Eye (tissue), 1 donor: ENCODE results near the gene GAS7.

Source experiments
- DNase-seq: peaks from one replicate; pipeline ENCODE4 v3.0.0-alpha.2; 2015

GAS7 gene

DNA sequence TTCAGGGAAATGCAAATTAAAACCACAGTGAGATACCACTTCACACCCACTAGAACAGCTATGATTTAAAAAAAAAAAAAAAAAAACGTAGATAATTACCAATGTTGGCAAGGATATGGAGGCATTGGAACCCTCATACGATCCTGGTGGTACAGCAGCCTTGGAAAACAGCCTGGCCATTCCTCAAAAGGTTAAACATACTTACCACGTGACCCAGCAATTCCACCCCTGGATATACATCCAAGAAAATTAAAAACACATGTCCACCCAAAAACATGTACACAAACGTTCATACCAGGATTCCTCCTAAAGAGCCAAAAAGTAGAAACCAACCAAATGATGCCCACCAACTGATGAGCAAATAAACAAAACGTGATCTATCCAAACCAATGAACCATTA, 68.1 kb downstream of the GAS7 start:
- DNase-seq = no peak

DNA sequence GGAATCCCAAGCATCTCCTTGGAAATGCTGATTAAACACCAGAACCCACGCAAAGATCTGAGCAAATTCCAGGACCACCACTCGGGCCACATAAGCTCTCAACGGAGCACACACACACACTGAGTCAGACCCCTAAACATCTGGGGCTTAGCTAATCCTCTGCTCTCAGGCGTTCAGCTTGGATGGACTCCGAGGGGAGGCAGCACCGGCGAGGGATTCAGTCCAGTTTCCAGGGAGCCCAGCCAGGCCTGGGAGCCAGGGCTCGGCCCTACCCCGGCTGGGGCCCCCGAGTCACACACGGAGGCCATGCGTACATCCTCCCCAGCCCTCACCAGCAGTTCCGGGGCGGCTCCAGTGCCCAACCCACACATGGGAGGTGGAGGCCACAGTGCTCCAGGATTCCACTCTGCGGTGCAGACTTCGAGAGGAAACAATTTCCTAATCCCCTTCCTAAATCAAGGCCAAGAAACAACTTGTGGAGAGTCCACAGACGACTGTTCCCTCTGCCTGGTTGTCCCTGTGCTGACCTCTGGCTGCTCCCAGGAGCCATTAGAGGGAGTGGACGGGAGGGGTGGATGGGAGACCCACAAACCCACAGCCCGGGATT, 70.5 kb downstream of the GAS7 start:
- peak; percentile 86 for DNase-seq

DNA sequence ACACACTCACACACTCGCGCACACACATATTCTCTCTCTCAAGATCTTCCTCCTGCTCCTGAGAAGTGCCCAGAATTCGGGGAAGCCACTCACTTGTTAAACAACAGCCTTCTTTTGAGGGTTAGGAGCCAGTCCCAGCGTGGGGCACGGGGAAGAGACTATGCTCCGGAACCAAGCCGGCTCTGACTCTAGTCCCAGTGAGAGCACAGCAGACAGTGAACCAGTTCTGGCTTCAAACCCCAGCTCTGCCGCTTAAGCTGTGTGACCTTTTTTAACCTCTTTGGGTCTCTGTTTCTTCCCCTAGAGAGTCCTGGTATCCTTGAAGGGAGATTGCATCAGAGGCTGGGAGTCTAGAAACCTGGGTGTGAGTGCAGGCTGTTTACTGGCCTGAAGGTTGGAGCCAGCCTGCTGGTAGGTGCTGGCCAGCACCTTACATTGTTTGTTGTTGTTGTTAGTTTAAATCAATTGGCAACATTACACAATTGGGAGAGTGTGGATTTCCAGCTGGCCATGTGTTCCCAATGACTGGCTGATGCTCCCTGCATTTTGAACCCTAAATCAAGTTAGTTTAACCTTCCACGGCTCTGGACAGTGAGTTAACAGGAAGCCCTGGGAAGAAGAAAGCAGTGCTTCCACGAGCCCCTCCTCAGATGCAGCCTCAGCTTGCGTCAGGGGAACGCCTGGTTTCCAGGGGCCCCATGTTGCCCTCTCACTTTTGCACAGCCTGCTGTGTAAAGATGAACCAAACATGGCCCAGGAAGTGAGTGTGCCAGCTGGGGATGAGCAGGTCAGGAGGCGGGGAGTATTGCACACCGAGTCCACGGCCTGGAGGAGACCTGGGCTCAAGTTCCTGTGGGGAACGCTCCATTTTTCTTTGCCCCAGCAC, 71.5 kb downstream of the GAS7 start:
- peak; percentile 67 for DNase-seq

DNA sequence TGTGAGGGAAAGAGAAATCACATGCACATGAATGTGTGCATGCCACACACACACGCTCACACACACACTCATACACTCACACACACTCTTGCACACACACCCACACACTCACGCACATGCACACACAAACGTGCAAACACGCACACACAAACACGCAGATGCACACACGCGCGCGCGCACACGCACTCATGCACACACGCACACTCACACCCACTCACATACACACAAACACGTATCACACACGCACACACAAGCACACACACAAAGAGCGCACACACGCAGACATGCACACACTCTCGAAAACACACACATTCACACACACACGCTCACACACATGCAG, 72.2 kb downstream of the GAS7 start:
- no peak for DNase-seq

DNA sequence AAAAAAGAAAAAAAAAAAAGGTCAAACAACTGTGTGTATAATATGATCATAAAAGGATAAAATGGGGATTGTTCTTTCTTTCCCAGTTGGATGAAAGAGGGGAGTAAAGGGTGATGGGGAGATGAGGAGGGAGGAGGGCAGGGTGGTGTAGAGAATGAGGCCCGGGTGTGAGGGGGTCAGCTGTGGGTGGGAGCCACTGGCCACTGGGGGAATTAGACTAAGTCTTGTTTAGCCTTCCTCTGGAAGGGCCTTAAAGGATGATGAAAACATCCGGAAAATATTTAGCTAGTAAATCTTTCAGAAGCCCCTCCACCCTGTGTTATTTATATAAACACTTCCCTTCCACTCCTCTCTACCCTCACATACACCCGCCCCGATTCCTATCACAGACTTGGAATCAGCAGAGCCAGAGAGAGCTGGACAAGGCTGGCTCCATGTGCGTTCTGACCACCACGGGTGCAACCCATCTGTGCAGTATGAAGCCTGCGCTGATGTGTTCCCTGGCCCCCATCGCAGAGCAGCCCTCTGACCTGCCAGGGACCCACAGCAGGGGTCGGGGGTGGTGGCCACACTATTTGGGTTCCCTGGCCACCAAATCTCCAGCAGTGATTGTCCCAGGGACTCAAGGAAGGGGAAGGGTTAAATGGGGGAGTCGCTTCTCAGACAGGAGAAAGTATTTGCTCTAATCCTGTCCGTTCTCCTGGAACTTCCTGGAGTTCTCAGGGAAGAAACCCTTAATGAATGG, 72.7 kb downstream of the GAS7 start:
- peak; percentile 50 for DNase-seq

DNA sequence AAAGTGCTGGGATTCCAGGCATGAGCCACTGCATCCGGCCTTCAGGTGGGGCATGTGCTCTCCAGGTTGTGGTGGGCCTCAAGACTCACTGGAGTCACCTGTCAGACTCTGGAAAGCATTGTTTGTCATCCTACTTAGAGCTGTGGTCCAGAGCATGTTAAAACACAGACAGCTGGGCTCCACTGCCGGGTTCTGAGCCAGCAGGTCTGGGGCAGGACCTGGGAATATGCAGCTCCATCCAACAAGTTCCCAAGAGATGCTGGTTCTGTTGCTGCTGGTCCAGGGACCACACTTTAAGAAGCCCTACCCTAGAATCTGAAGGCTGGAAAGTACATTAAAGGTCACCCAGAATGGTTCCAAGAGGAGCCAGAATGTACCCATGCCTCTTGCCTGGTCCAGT, 75.3 kb downstream of the GAS7 start:
- no peak for DNase-seq

DNA sequence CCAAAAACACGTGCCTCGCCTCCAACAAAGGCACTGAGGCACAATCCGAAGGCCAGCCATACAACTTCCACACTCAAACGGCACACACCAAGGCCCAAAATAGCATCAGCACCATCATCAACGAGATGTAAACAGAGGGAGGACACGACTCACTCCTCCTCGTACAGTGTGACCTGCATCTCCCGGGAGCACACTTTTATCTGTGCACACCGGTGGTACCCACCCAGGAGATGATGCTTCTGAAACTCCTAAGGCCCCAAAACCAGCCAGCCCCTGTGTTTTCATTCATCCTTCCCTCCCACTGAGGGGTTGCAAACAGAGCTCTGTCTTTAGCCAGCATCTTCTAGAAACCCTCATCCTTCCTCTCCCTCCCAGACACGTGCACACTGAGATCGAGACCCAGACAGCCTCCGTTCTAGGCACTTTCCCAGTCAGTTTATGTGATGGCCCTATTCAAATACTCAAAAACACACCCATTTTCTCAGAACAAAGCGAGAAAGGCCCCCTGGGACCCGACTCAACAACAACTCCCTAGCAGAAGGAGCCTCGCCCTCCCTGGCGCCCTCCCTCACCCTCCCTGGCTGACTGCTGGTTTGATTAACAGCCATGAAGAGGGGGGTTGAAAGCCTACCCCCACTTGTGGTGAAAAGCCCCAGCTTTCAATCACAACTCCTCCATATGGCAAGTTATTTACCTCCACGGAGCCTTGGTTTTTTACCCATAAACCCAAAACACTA, 76.3 kb downstream of the GAS7 start:
- DNase-seq = no peak

DNA sequence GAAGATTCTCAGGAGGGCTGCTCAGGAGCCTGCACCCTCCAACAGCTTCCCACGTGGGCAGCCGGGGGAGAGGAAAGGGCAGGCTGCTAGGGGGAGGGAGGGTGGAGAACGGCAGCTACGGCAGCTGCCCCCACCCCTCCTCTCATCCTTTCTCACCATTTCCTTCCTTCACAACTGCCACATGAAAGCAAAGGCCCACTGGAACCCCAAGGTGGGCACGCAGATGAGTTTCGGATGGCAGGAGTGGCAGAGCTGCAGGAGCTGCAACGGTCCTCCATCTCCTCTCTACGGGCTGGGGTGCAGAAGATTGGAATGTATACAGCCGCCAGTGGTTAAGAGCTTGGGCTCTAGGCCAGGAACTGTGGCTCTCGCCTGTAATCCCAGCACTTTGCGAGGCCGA, 77.7 kb downstream of the GAS7 start:
- DNase-seq = no peak

DNA sequence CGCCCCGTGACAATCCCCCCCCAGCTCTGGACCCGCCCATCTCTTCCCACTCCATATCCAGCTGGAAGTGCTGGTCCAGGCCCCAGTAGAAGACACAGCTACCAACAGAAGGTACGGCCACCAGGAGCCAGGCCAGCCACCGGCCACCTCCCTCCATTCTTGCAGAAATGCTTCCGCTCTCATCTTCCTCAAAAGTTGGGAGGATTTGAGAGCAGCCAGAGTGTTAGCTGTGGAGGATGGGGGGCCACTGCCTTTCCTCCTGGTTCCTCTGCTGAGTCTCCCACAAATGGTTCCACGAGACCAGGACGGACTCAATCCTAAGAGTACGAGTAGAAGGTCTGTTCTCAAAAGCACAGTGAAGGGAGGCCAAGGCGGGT, 78.3 kb downstream of the GAS7 start:
- no peak for DNase-seq

DNA sequence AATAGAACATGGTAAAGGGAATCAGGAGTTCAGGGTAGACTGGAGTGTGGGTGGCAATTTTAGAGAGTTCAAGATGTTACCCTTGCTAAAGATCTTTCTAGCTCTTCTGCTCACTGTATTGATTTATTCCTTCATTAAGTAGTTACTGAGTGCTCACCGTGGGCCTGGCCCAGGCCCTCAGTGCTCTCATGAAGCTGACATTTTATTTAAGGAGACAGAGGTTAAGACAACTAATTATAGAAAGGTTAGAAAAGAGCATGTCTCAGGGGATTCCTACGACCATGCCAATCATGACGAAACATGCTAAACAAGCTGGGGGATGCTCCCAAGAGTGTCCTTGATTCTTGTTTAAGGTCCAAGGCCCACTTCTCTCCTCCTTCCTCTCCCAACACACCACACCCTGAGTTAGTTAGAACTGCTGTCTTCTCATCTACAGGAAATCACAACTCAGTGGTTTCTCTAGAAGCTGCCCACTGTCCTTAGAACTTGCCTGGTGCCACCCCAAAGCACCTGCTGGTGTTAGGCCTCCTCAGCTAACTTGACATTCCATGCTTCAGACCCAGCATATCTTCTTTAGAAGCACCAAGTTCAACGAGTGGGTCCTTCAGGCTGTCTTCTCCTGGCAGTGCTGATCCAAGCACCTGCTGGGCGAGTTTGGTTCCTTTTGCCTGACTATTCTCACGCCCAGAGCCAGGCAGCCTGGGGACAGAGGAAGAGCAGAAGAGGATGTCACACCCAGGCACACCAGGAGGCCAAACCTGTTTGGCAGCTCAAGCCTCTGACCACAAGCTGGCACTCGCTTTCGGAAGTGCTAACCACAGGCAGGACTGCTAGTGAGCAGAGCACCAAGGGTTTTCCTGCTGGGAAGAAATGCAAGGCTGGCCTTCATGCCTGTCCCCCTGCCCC, 79.0 kb downstream of the GAS7 start:
- DNase-seq = no peak

DNA sequence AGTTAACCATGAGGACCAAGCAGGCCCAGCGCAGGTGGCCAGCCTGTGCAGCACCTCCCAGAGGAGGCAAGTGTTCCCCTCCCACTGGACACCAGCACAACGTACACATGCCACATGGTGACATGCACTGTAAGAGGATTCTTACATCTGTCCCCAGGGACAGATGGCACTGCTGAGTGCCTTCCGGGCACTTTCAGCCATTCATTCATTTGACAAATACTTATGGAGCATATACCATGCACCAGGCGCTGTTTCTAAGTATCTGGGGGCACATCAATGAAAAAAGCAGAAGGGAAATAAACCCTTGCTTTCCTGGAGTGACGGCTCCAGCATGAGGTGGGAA, 79.6 kb downstream of the GAS7 start:
- DNase-seq = peak; percentile 66

DNA sequence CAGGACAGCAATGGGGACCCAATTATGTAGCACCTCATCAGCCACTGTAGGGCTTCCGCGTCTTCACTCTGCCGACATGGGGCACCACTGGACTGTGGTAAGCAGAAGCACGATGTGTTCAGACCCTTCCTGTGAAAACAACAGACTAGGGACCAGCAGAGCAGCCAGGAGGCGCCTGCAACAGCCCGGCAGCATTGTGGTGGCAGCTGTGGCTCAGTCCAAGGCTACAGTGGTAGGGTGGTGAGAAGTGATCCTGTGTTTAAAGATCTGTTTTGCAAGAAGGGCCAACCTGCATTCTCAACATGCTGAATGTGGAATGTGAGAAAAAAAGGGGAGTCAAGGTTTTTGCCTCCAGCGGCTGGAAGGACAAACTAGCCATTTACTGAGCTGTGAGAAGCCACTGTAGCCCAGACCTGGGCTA, 80.8 kb downstream of the GAS7 start:
- no peak for DNase-seq

DNA sequence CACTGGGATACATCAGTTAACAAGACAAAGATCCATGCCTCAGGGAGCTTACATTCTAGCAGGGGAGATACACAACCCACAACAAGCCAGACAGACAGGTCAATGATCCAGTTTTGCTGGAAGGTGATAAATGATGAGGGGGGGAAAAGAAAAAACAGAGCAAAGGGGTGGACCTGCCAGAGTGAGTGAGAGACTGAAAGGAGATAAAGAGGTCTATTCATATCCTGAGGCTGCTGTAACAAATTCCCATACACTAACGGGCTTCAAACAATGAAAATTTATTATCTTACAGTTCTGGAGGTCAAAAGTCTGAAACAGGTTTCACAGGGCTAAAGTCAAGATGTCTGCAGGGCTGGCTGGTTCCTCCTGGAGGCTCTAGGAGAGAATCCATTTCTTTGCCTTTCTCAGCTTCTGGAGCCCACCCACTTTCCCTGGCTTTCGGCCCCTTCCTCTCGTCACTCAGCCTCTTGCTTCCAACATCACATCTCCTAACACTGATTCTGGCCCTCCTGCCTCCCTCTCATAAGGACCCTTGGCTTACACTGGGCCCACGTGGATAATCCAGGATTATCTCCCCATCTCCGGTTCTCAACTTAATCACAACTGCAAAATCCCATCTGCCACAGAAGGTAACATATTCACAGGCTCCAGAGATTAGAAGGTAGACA, 81.5 kb downstream of the GAS7 start:
- no peak for DNase-seq

DNA sequence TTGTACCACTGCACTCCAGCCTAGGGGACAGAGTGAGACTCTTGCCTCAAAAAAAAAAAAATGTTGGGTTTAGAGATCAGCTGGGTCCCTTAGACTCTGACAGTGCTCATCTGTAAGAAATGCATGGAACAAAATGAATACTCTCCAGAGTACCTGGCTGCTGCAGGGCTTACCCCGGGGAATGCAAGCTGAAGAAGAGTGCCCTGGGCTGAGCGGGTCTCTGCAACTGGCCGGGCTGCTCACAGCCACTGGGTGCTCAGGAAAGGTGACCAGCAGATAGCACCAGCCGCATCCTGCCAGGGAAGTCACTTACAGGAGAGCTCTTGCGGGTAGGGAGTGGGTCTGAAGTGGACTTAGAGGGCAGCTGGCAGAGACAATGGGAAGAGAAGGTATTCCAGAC, 82.1 kb downstream of the GAS7 start:
- DNase-seq = no peak

DNA sequence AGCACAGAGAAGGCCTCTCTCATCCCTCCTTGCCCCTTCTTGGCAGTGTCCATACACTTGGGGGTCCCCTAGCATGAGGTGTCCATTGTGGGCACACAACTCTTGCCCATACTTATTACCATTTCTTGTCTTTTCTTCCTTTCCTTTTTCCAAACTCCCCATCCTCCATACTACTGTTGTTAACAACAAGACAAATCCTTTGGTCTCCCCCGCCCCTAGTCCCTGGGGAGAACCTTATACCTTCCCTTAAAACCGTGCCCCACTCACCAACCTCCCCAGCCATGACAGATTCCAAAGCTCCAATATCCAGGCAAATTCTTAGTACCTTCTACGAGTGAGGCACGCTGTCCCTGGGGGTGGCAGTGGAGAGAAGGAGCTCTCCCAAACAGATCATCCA, 82.9 kb downstream of the GAS7 start:
- no peak for DNase-seq

DNA sequence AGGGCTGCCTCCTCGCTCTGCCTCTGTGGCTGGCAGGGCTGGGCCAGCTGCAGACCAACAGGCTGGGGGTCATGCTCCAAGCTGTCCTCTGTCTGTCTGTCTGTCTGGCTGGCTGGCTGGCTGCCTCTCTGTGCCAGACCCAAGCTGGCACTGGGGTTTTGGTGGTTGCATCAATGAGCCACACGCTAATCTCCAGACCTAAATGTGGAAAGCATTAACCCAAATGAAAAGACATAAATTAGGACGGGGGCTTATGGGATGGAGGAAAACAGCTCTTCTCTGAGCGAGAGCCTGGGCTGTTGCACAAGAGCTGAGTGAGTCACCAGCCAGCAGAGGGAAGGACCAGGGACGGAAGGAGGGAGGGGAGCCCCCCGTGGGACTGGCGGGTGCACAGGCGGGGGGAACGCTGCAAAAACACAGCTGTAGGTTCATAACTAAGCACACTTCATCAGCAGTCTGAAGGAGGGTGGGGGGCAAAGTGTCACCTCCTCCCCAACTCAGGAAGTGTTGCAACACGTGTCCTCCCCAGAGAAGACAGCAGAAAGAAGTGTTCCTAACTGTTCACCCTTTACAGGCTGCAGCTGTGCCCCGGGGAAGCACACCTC, 83.4 kb downstream of the GAS7 start:
- peak; percentile 74 for DNase-seq

DNA sequence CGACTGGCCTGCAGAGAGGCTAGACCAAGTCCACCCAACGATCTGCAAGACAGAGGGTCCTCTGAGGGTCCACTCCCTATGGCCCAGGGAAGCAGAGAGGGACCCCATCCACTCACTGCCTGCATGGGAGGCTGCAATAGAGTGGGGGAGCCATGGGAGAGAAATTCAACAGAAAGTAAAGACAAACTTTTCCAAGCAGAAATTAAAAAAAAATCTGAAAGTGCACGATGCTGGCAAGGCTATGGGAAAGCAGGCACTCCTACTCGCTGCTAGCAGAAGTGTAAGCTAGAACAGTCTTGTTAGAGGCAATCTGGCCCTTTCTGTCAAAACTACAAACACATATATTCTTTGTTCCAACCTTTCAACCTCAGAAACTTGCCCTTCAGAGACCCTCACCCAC, 85.4 kb downstream of the GAS7 start:
- no peak for DNase-seq

DNA sequence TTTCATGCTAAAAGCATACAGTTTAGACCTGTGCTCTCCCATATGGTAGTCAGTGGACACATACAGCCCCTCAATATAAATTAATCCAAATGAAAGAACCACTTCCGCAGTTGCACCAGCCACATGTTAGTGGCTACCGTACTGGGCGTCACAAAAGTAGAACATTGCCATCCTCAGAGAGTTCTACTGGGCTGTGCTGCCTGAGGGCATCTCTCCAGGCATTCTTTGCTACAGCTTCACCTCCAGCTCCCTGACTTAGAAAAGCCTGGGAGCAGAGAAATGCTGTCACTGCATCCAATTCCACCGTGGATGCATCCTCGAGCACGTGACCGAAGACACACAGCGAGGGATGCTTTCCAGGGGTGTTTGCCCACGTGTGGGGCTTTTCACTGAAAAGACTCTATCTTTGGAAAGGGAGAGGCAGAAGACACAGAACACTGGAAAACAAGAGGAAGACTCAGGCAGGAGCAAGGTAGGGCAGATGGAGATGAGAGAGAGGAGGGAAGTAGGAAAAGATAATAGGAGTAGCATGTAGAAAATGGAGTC, 86.4 kb downstream of the GAS7 start:
- DNase-seq = no peak

DNA sequence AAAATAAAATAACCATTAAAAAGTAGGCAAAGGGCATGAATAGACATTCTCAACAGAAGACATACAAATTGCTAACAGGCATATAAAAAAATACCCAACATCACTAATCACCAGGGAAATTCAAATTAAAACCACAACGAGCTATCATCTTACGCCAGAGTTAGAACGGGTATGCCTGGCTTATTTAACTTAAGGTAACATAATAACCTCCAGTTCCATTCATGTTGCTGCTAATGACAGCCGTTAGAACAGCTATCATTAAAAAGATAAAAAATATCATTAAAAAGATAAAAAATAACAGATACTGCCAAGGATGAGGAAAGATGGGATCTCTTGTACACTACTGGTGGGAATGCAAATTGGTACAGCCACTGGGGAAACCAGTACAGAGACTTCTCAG, 89.3 kb downstream of the GAS7 start:
- DNase-seq = no peak

DNA sequence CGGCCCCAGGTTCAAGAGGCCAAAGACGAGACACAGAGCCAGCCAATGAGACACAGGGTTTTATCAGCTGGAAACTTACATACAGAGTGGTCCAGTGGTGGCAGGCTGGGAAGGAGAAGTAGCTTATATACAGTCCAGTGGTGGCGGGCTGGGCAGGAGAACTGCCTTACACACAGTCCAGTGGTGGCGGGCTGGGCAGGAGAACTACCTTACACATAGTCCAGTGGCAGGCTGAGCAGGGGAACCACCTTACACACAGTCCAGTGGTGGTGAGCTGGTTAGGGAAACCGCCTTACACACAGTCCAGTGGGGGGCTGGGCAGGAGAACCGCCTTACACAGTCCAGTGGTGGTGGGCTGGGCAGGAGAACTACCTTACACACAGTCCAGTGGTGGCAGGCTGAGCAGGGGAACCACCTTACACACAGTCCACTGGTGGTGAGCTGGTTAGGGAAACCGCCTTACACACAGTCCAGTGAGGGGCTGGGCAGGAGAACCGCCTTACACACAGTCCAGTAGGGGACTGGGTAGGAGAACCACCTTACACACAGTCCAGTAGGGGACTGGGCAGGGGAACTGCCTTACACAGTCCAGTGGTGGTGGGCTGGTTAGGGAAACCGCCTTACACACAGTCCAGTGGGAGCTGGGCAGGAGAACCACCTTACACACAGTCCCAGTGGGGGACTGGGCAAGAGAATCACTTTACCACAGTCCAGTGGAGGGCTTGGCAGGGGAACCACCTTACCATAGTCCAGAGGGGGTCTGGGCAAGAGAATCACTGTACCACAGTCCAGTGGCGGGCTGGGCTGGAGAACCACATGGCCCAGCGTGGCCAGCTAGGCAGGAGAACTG, 90.9 kb downstream of the GAS7 start:
- DNase-seq = no peak
